Measurements from ENCODE around the gene EPB41L5. TPM values are rescaled to one million over a fixed set of nuclear protein-coding genes. Genes with fewer than 3 reads are reported as not detected.

The EPB41L5 gene
- total RNA-seq, 1 donor from 2014 or later, result 42.7 TPM

GRCh38 chr2:120142528-120143219, 129.8 kb downstream of the EPB41L5 start:
- DNase-seq (ENCODE audit: low read depth, low spot score), result no peak
- TF ChIP-seq, protein P1, sequence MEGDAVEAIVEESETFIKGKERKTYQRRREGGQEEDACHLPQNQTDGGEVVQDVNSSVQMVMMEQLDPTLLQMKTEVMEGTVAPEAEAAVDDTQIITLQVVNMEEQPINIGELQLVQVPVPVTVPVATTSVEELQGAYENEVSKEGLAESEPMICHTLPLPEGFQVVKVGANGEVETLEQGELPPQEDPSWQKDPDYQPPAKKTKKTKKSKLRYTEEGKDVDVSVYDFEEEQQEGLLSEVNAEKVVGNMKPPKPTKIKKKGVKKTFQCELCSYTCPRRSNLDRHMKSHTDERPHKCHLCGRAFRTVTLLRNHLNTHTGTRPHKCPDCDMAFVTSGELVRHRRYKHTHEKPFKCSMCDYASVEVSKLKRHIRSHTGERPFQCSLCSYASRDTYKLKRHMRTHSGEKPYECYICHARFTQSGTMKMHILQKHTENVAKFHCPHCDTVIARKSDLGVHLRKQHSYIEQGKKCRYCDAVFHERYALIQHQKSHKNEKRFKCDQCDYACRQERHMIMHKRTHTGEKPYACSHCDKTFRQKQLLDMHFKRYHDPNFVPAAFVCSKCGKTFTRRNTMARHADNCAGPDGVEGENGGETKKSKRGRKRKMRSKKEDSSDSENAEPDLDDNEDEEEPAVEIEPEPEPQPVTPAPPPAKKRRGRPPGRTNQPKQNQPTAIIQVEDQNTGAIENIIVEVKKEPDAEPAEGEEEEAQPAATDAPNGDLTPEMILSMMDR (conservative IDR thresholded peaks at IDR 0.05), result no peak
- Mint-ChIP-seq H3K9me3 (peaks cover 4% of the 10 kb centered on the region), H3K36me3 (ENCODE audit: low read depth) (peaks cover 19% of the 10 kb centered on the region), H3K27me3 (ENCODE audit: low read depth) (no peaks in the 10 kb centered on the region), H3K4me1 (no peaks in the 10 kb centered on the region), H3K27ac (ENCODE audit: unreplicated experiment) (no peak overlapping the region), H3K4me3 (no peak overlapping the region)

DNA sequence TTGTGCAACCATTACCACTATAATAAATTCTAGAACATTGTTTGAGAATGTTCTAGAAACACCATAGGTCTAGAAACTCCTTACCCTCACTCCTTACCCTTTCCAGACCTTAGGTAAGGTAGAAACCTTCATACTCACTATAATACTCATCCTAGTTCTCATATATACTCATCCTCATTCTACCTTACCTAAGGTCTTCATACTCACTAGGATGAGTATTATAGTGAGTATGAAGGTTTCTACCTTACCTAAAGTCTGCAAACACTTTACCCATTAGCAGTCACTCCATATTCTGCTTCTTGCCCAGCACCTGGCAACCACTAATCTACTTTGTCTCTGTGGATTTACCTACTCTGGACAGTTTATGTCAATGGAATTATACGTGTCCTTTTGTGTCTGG, 135.4 kb downstream of the EPB41L5 start:
- Mint-ChIP-seq H3K4me3 (no peak overlapping the region), H3K9me3 (peaks cover 15% of the 10 kb centered on the region), H3K4me1 (no peaks in the 10 kb centered on the region), H3K36me3 (ENCODE audit: low read depth) (peaks cover 53% of the 10 kb centered on the region), H3K27me3 (ENCODE audit: low read depth) (no peaks in the 10 kb centered on the region), H3K27ac (ENCODE audit: unreplicated experiment) (no peak overlapping the region)
- TF ChIP-seq, protein P1 (conservative IDR thresholded peaks at IDR 0.05), result no peak
- DNase-seq (ENCODE audit: low read depth, low spot score), result no peak

- H3K27me3 Mint-ChIP-seq (ENCODE audit: low read depth), result no peaks in the 10 kb centered on the region
- H3K4me3 Mint-ChIP-seq, result no peak overlapping the region
- no peak overlapping the region for H3K27ac Mint-ChIP-seq (ENCODE audit: unreplicated experiment)
- TF ChIP-seq, protein P1 (conservative IDR thresholded peaks at IDR 0.05), result no peak
- peaks cover 57% of the 10 kb centered on the region for H3K36me3 Mint-ChIP-seq (ENCODE audit: low read depth)
- no peak for DNase-seq (ENCODE audit: low read depth, low spot score)
- peaks cover 20% of the 10 kb centered on the region for H3K9me3 Mint-ChIP-seq
- H3K4me1 Mint-ChIP-seq, result no peaks in the 10 kb centered on the region
Measured at GRCh38 chr2:120148669-120149068, 135.8 kb downstream of the EPB41L5 start.

GRCh38 chr2:120149406-120149805, 136.5 kb downstream of the EPB41L5 start:
- Mint-ChIP-seq H3K4me3 (no peak overlapping the region), H3K36me3 (ENCODE audit: low read depth) (peaks cover 59% of the 10 kb centered on the region), H3K9me3 (peaks cover 21% of the 10 kb centered on the region), H3K27me3 (ENCODE audit: low read depth) (no peaks in the 10 kb centered on the region), H3K27ac (ENCODE audit: unreplicated experiment) (no peak overlapping the region), H3K4me1 (no peaks in the 10 kb centered on the region)
- DNase-seq (ENCODE audit: low read depth, low spot score), result no peak
- TF ChIP-seq, protein P1 (conservative IDR thresholded peaks at IDR 0.05), result no peak

DNA sequence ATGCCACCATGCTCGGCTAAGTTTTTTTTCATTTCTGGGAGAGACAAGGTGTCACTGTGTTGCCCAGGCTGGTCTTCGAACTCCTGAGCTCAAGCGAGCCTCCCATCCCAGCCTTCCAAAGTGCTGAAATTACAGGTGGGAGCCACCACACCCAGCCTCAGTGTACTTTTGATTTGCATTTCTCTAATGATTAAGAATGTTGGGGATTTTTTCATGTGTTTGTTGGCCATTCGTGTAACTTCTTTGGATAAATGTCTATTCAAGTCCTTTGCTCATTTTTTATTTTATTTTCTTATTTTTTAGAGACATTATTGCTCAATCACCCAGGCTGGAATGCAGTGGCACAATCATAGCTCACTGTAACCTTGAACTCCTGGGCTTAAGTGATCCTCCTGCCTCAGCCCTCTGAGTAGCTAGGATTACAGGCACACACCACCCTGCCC, 137.2 kb downstream of the EPB41L5 start:
- peaks cover 57% of the 10 kb centered on the region for H3K36me3 Mint-ChIP-seq (ENCODE audit: low read depth)

More for the DNA sequence above, 137.2 kb downstream of the EPB41L5 start:
- Mint-ChIP-seq H3K27ac (ENCODE audit: unreplicated experiment) (no peak overlapping the region), H3K4me1 (no peaks in the 10 kb centered on the region), H3K4me3 (no peak overlapping the region), H3K27me3 (ENCODE audit: low read depth) (no peaks in the 10 kb centered on the region), H3K9me3 (peaks cover 21% of the 10 kb centered on the region)
- DNase-seq (ENCODE audit: low read depth, low spot score), result no peak
- TF ChIP-seq, protein P1 (conservative IDR thresholded peaks at IDR 0.05), result no peak
